H7 (cell line): ENCODE results near the gene ADNP2. TPM values are rescaled to one million over a fixed set of nuclear protein-coding genes. Genes with fewer than 3 reads are reported as not detected.
A peak's percentile ranks its signal among the peaks of the same experiment; 100 is the strongest.

Experiments
- DNase-seq: peaks from one replicate; pipeline ENCODE4 v3.0.0; 2012
- H3K27me3 ChIP-seq: 2 replicates; pipeline ENCODE4 v1.6.0; 2011; ENCODE audit warnings: mild to moderate bottlenecking, low read length; ENCODE audit not compliant: control insufficient read depth, insufficient read depth
- H3K36me3 ChIP-seq: replicated peaks from 2 replicates; pipeline ENCODE4 v1.5.1; 2011; ENCODE audit warnings: low read length; ENCODE audit not compliant: control insufficient read depth, insufficient read depth
- H3K4me3 ChIP-seq: 2 replicates; pipeline ENCODE4 v1.5.1; 2011; ENCODE audit warnings: low read depth, mild to moderate bottlenecking, control low read depth, low read length, moderate library complexity; ENCODE audit not compliant: insufficient read depth
- total RNA-seq: library from RNA; depleted of rRNA; stranded (reverse); fragments of >200 nt; shearing (Covaris generic); gene quantifications from 2 replicates; pipeline ENCODE4 v1.2.3, GENCODE V29; 2014; rRNA removed

ADNP2 gene
- 45.5 and 49.2 TPM in 2 replicates for total RNA-seq

- peak within 1 kb of the TSS; percentile 79 for H3K4me3 ChIP-seq
- peaks cover 2% of the 10 kb centered on the region; the same call in 1 of the 2 replicates for H3K36me3 ChIP-seq
- DNase-seq = peak; percentile 93
- H3K27me3 ChIP-seq = no peaks in the 10 kb centered on the region
Observed at GRCh38 chr18:80108739-80109675, at the start of gene ADNP2. ADNP2 (plus strand) TSS chr18:80109262; CDS start chr18:80117543, 8,281 bp downstream.

DNA sequence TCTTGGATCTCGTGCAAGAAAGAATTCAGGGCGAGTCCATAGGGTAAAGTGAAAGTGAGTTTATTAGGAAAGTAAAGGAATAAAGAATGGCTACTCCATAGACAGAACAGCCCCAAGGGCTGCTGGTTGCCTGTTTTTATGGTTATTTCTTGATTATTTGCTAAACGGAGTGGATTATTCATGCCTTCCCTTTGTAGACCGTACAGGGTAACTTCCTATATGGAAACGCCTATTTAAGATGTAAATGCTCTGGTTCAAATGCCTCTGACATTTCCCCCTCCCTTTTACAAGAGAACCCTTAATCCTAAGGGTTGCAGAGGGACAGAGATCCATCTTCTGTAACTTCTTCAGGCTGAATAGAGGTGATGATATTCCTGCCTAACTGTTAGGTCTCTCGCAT is 49.1 kb upstream of the ADNP2 start:
- Histone ChIP-seq H3K36me3 (no peaks in the 10 kb centered on the region), H3K27me3 (no peaks in the 10 kb centered on the region), H3K4me3 (no peak overlapping the region)
- no peak for DNase-seq

DNA sequence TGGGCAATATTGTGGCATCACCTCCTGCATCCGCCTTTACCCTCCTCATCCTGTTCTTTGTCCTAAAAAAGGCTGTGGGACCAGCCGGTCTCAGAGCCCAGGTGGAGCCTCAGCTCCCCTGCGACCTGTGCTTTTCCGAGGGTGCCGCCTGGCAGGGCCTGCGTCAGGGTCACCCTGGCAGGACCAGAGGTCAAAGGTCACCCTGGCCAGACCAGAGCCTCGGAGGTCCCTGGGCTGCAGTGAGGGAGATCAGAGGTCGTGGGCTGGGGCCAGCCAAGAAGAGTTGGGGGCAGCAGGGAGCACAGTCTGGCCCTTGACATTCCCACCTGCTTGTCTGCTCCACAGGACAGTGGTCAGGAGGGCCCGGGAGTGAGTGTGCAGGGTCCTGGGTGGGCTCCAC is 43.4 kb upstream of the ADNP2 start:
- no peaks in the 10 kb centered on the region for H3K36me3 ChIP-seq
- no peak for DNase-seq
- H3K4me3 ChIP-seq = no peak overlapping the region
- no peaks in the 10 kb centered on the region for H3K27me3 ChIP-seq

- H3K4me3 ChIP-seq = no peak overlapping the region
- no peaks in the 10 kb centered on the region for H3K27me3 ChIP-seq
- H3K36me3 ChIP-seq = no peaks in the 10 kb centered on the region
- DNase-seq = no peak
Observed at GRCh38 chr18:80067321-80067720, 41.7 kb upstream of the ADNP2 start.

- DNase-seq = no peak
- Histone ChIP-seq H3K27me3 (no peaks in the 10 kb centered on the region), H3K36me3 (no peaks in the 10 kb centered on the region), H3K4me3 (no peak overlapping the region)
Observed at GRCh38 chr18:80067897-80068296, 41.2 kb upstream of the ADNP2 start.

GRCh38 chr18:80068571-80069272 is 40.3 kb upstream of the ADNP2 start:
- Histone ChIP-seq H3K27me3 (no peaks in the 10 kb centered on the region), H3K36me3 (no peaks in the 10 kb centered on the region), H3K4me3 (no peak overlapping the region)
- DNase-seq = no peak

DNA sequence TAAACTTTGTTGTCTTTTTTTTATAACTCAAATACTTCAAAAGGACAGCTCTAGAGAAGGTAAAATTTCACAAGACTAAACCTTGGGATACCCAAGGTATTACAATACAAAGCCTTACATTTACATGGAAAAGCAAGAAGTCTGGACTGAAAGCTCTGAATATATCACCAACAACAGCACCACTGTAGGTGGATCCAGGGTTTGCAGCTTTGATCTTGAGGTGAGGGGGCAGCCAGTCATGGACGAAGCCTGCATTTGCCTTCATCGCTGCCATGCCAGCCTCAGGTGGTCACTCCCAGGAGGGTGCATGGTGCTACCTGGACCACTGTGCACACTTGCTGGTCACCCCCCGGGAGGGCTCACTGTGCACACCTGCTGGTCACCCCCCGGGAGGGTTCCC is 38.2 kb upstream of the ADNP2 start:
- no peak overlapping the region for H3K4me3 ChIP-seq
- peak; percentile 67 for DNase-seq
- no peaks in the 10 kb centered on the region for H3K36me3 ChIP-seq
- H3K27me3 ChIP-seq = no peaks in the 10 kb centered on the region

DNA sequence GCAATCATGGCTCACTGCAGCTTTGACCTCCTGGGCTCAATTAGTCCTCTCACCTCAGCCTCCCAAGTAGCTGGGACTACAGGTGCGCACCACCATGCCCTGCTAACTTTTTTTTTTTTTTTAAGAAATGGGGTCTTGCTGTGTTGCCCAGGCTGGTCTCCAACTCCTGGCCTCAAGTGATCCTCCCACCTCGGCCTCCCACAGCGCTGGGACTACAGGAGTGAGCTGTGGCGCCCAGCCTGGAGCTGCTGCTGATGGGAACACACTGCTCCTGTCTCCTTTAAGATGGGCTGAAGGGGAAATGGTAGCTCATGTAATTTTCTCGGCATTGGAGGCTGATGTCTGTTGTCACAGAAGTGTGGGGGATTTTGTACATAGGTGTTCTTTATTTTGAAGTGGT is 34.9 kb upstream of the ADNP2 start:
- Histone ChIP-seq H3K36me3 (no peaks in the 10 kb centered on the region), H3K27me3 (no peaks in the 10 kb centered on the region), H3K4me3 (no peak overlapping the region)
- DNase-seq = no peak

- no peak for DNase-seq
- Histone ChIP-seq H3K4me3 (no peak overlapping the region), H3K27me3 (no peaks in the 10 kb centered on the region), H3K36me3 (no peaks in the 10 kb centered on the region)
Observed at GRCh38 chr18:80074697-80075096, 34.4 kb upstream of the ADNP2 start.

GRCh38 chr18:80075940-80076339 is 33.1 kb upstream of the ADNP2 start:
- no peak for DNase-seq
- no peak overlapping the region for H3K4me3 ChIP-seq
- no peaks in the 10 kb centered on the region for H3K27me3 ChIP-seq
- no peaks in the 10 kb centered on the region for H3K36me3 ChIP-seq

DNA sequence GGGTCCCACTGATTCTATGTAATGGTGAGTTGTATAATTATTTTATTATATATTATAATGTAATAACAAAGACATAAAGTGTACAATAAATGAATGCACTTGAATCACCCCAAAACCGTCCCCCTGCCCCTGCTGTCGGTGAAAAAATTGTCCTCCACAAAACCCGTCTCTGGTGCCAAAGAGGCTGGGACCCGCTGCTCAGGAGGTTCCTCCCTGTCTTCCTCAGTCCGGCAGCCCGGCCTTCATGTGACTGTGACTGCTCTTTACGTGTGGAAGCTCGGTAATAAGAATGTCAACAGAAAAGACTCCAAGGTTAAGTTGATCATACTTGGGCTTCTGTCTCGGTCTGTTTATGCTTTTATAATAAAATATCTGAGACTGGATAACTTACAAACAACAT is 32.7 kb upstream of the ADNP2 start:
- H3K36me3 ChIP-seq = no peaks in the 10 kb centered on the region
- DNase-seq = no peak
- no peaks in the 10 kb centered on the region for H3K27me3 ChIP-seq
- no peak overlapping the region for H3K4me3 ChIP-seq

- no peak overlapping the region for H3K4me3 ChIP-seq
- H3K27me3 ChIP-seq = no peaks in the 10 kb centered on the region
- peak; percentile 30 for DNase-seq
- H3K36me3 ChIP-seq = no peaks in the 10 kb centered on the region
Observed at GRCh38 chr18:80077873-80078272, 31.2 kb upstream of the ADNP2 start.

GRCh38 chr18:80086281-80086680 is 22.8 kb upstream of the ADNP2 start:
- DNase-seq = no peak
- Histone ChIP-seq H3K4me3 (no peak overlapping the region), H3K27me3 (no peaks in the 10 kb centered on the region), H3K36me3 (no peaks in the 10 kb centered on the region)

DNA sequence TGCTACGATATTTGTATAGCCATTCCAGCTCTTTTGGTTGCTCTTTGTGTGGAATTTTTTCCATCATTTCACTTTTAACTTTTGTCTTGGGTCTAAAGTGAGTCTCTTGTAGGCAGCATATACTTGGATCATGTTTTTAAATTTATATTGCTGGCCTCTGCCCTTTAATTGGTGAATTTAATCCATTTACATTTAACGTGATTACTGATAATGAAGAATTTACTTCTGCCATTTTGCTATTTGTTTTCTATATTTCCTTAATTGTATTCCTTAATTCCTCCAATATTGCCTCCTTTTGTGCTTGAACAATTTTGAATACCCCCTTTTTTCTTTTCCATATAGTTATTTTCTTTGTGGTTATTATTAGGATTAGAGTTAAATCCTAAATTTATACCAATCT is 21.0 kb upstream of the ADNP2 start:
- Histone ChIP-seq H3K4me3 (no peak overlapping the region), H3K36me3 (no peaks in the 10 kb centered on the region), H3K27me3 (no peaks in the 10 kb centered on the region)
- no peak for DNase-seq

- Histone ChIP-seq H3K27me3 (no peaks in the 10 kb centered on the region), H3K4me3 (no peak overlapping the region), H3K36me3 (no peaks in the 10 kb centered on the region)
- DNase-seq = no peak
Observed at GRCh38 chr18:80088823-80089222, 20.2 kb upstream of the ADNP2 start.
